ENCODE results near the gene CDC42BPG.
A peak's percentile ranks its signal among the peaks of the same experiment; 100 is the strongest.

CDC42BPG gene

GRCh38 chr11:64778223-64778472 lies 66.3 kb downstream of the CDC42BPG start:
- POLR2A ChIA-PET: interaction anchor here (0.6 to 1.9 kb wide), 35 partner anchors 9 to 645 kb away, joined by 3 to 42 read pairs (median 5); partner anchors contain the start of genes CDC42BPG, EHD1, FAU and FKBP2
- H3K9me3 ChIP-seq (ENCODE audit: control insufficient read depth, insufficient read depth, low read depth, low read length): no peaks in the 10 kb centered on the region
- H3K4me1 ChIP-seq (ENCODE audit: control insufficient read depth, insufficient read depth, low read length): no peaks in the 10 kb centered on the region
- peak overlapping the region; percentile 96 for H3K4me3 ChIP-seq (ENCODE audit: low read depth, low read length)
- H3K36me3 ChIP-seq (ENCODE audit: control insufficient read depth in 2 of 2, insufficient read depth in 1 of 2, low read length in 2 of 2): peaks cover 28 to 48% of the 10 kb centered on the region in 2 experiments
- peak overlapping the region; percentile 97 for H3K27ac ChIP-seq (ENCODE audit: extremely low read depth, low read depth, low read length)
- CTCF ChIA-PET: interaction anchor here (0.7 to 1.3 kb wide), 3 partner anchors 10 to 109 kb away, joined by 3 to 9 read pairs (median 4); no protein-coding TSS in a partner anchor
- TF ChIP-seq ZNF341 (tag by site-specific recombination; IDR thresholded peaks at IDR 0.05; ENCODE audit: low read depth) (peak; percentile 37; the same call in 1 of the 2 replicates), ZNF548 (tag by site-specific recombination; IDR thresholded peaks at IDR 0.05) (no peak), ZBTB7A (tag by site-specific recombination; IDR thresholded peaks at IDR 0.05; ENCODE audit: low read depth) (0 out of 2 replicates have a peak, but pooled peaks have one; percentile 47), ZNF398 (tag by site-specific recombination; IDR thresholded peaks at IDR 0.05) (0 out of 2 replicates have a peak, but pooled peaks have one; percentile 15), GLIS2 (tag by site-specific recombination; IDR thresholded peaks at IDR 0.05) (peak; percentile 18; the same call in 1 of the 2 replicates), ZNF394 (tag by site-specific recombination; IDR thresholded peaks at IDR 0.05; ENCODE audit: borderline replicate concordance) (0 out of 2 replicates have a peak, but pooled peaks have one; percentile 28), ZNF140 (tag by site-specific recombination; IDR thresholded peaks at IDR 0.05) (no peak), WT1 (tag by site-specific recombination; IDR thresholded peaks at IDR 0.05) (no peak), ZNF302 (tag by site-specific recombination; IDR thresholded peaks at IDR 0.05; ENCODE audit: low read depth) (no peak), EGR2 (tag by site-specific recombination; IDR thresholded peaks at IDR 0.05; ENCODE audit: low read depth) (no peak), KLF16 (tag by site-specific recombination; IDR thresholded peaks at IDR 0.05) (0 out of 2 replicates have a peak, but pooled peaks have one; percentile 18), ZNF10 (tag by site-specific recombination; IDR thresholded peaks at IDR 0.05) (peak; percentile 52; the same call in 1 of the 2 replicates), ZBTB26 (tag by site-specific recombination; optimal IDR thresholded peaks at IDR 0.05) (no peak), PRDM1 (tag by site-specific recombination; IDR thresholded peaks at IDR 0.05) (no peak), ZNF311 (tag by site-specific recombination; IDR thresholded peaks at IDR 0.05; ENCODE audit: borderline replicate concordance) (no peak), ZBTB20 (tag by site-specific recombination; IDR thresholded peaks at IDR 0.05) (peak; percentile 41; the same call in 1 of the 2 replicates), ZNF692 (tag by site-specific recombination; IDR thresholded peaks at IDR 0.05) (0 out of 2 replicates have a peak, but pooled peaks have one; percentile 10), ZNF558 (tag by site-specific recombination; IDR thresholded peaks at IDR 0.05) (no peak), KLF1 (tag by site-specific recombination; IDR thresholded peaks at IDR 0.05) (no peak), ZNF266 (tag by site-specific recombination; IDR thresholded peaks at IDR 0.05; ENCODE audit: low read depth) (no peak)
- TF ChIP-seq, protein P1, sequence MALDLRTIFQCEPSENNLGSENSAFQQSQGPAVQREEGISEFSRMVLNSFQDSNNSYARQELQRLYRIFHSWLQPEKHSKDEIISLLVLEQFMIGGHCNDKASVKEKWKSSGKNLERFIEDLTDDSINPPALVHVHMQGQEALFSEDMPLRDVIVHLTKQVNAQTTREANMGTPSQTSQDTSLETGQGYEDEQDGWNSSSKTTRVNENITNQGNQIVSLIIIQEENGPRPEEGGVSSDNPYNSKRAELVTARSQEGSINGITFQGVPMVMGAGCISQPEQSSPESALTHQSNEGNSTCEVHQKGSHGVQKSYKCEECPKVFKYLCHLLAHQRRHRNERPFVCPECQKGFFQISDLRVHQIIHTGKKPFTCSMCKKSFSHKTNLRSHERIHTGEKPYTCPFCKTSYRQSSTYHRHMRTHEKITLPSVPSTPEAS (tag by site-specific recombination; IDR thresholded peaks at IDR 0.05): no peak
- TF ChIP-seq, protein P2, sequence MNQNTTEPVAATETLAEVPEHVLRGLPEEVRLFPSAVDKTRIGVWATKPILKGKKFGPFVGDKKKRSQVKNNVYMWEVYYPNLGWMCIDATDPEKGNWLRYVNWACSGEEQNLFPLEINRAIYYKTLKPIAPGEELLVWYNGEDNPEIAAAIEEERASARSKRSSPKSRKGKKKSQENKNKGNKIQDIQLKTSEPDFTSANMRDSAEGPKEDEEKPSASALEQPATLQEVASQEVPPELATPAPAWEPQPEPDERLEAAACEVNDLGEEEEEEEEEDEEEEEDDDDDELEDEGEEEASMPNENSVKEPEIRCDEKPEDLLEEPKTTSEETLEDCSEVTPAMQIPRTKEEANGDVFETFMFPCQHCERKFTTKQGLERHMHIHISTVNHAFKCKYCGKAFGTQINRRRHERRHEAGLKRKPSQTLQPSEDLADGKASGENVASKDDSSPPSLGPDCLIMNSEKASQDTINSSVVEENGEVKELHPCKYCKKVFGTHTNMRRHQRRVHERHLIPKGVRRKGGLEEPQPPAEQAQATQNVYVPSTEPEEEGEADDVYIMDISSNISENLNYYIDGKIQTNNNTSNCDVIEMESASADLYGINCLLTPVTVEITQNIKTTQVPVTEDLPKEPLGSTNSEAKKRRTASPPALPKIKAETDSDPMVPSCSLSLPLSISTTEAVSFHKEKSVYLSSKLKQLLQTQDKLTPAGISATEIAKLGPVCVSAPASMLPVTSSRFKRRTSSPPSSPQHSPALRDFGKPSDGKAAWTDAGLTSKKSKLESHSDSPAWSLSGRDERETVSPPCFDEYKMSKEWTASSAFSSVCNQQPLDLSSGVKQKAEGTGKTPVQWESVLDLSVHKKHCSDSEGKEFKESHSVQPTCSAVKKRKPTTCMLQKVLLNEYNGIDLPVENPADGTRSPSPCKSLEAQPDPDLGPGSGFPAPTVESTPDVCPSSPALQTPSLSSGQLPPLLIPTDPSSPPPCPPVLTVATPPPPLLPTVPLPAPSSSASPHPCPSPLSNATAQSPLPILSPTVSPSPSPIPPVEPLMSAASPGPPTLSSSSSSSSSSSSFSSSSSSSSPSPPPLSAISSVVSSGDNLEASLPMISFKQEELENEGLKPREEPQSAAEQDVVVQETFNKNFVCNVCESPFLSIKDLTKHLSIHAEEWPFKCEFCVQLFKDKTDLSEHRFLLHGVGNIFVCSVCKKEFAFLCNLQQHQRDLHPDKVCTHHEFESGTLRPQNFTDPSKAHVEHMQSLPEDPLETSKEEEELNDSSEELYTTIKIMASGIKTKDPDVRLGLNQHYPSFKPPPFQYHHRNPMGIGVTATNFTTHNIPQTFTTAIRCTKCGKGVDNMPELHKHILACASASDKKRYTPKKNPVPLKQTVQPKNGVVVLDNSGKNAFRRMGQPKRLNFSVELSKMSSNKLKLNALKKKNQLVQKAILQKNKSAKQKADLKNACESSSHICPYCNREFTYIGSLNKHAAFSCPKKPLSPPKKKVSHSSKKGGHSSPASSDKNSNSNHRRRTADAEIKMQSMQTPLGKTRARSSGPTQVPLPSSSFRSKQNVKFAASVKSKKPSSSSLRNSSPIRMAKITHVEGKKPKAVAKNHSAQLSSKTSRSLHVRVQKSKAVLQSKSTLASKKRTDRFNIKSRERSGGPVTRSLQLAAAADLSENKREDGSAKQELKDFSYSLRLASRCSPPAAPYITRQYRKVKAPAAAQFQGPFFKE (tag by site-specific recombination; IDR thresholded peaks at IDR 0.05; ENCODE audit: borderline replicate concordance): no peak
- TF ChIP-seq, protein P3, sequence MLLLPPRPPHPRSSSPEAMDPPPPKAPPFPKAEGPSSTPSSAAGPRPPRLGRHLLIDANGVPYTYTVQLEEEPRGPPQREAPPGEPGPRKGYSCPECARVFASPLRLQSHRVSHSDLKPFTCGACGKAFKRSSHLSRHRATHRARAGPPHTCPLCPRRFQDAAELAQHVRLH (tag by site-specific recombination; IDR thresholded peaks at IDR 0.05): no peak

Measured in HEK293 (cell line).